Stimulated activated CD8-positive, alpha-beta memory T cell treated with anti-CD3 and anti-CD28 coated beads, Interleukin-15, amount 100 ng/mL, for 1 hour (primary cell): ENCODE measurements around the gene NXN.
"Not testable (repeated sequence)": the region's sequence is repeated elsewhere in the genome, so short reads cannot be mapped to it uniquely, and the experiment has no call there.

ENCODE experiments used
- DNase-seq: peaks from one replicate; pipeline ENCODE4 v3.0.0-alpha.2; 2020; ENCODE audit warnings: low read depth

The NXN gene

DNA sequence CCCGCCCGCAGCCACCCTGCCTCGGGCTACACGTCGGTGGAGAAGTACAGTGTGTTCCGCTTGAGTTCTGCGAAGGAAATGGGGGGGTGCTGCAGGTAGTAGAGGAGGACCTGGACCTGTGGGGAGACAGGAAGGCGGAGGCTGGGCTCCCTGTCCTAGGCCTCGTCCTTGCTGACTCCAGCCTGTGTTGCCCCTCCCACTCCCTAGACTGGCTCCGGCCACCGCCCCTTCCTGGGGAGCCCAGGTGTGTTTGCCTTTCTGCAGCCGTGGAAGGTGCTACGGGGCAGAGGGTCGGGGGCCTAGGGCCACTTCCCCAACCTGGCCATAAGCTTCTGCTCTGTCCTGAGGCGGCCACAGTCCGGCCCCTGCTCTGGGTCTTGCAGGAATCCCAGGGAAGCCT, 26.5 kb upstream of the NXN start:
- DNase-seq: no peak

DNA sequence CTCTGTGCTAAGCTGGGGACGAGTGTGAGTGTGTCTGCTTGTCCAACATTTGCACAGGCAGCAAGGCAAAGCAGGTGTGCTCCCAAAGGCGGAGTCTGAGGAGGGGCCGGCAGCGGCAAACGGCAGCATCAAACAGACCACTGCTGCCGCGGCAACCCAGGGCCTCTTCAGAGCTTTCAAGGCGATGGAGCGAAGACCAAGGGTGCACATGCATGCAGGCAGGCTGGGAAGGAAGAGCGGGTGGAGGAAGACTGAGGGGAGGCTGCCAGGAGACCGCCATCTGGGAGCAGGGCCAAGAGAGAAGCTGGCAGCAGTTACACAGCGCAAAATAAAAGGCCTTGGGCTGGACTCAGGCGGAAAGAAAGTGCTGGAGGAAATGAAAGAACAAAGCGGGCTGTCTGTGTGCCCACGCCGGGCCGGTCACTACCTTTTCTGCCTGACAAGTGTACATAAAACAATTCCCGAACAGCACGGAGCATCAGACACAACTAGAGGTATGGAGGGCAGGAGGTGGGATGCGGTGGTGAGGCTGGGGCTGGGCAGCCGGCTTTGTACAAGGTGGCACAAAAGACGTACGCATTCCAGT, 25.9 kb upstream of the NXN start:
- DNase-seq: no peak

DNA sequence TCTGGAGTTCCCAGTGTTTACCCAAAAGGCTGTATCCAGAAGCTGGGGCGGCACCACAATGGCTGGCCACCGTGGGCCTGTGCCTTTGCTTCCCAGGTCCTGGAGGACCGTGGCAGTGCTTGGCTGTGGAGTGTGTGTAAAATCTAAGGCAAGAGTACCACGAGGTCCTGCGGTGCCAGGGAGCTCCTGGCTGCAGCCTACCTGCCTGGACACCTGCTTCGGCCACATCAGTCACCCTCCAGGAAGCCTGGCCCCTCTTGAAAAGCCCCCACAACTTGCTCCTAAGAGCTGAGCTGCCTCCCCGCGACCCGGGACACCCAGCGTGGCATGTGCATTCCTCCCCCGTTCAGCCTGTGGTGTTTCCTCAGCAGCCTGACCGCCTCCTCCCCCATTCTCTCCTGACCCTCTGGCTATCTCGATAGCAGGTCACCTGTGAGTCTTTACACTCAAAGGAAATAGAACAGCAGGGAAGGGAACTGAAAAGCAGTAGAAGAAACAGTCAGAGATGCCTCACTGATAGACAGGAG, 25.3 kb upstream of the NXN start:
- no peak for DNase-seq

DNA sequence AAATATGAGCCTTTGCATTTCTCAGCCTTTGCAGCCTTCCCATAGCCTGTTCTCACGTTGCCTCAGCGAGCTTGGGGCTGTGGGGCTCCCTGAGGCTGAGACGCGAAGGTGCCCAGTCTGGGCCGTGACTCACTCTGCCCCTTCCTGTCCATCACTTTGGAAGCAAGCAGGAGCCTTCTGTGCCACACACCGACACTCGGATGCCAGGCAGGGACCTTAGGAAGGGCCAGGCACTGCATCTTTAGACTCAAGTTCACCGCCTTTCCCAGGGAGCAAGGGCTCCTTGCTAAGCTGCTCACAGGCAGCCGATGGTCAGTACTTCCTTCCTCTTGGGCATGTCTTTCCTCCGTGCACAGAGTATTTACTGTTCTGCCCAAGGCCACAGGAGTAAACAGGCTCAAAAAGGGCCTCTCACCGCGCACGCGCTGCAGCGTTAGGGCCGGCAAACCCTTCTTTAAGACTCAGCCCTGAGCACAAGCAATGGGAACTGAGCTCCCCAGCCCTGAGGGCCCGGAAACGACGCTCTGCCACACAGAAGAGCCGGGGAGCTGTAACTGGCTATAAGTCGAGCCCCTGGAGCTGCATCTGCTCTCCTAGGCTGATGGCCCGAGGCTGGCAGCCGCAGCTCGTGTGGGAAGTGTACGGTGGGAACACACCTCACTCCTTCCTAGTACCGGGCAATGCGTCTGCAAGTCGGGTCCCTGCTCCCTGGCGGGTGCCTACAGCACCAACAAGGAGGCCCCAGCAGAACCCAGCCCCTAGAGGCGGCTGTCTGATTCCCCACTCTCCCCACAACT, 24.6 kb upstream of the NXN start:
- DNase-seq: no peak

DNA sequence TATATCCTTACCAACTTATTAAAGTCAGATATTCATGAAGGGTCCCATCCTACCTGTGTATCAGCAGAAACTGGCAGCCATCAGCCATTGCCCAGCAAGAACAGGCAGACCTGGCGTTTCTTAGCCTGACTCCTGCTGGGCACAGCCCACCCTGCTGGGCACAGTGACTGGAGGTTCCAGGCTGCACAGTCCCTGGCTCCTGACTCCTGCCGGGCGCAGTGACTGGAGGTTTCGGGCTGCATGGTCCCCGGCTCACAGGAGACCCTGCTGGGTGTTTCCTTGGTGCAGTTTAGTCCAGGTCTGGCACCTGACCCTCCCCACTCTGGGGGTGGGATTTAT, 24.0 kb upstream of the NXN start:
- DNase-seq: no peak

DNA sequence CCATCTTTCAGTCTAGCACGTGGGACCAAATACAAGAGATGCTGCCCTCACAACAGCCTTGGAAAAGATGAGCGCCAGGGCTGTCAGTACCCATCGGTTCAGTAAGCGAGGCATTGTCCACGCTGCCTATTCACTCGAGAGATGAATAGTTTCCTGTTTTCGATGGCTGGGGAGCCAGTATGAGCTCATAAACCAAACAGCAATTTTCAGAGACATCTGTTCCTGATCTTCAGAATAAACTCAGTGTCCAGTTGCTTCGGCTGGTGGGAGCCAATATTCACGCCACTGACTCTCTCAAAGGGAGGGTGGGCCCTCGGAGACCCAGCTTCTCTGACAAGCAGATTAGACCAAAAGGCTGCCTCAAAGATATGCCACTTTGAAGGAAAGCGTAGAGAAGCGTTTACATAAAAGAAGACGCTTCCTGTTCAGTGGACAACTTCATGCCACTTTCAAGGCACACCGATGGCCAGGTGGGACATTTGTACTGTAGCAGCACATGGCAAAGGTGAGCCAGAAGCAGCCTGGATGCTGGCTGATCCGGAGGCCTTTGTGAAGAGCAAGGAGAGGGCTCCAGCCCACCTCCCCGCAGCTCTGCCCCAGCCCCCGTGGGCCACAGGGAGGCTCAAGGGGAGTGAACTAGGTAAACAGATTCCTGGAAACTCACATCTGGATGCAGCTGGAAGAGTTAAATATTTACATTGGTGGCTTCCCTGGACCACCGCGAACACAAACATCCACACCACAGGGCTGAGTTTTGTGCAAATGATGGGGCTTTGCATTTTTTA, 23.4 kb upstream of the NXN start:
- DNase-seq: no peak

DNA sequence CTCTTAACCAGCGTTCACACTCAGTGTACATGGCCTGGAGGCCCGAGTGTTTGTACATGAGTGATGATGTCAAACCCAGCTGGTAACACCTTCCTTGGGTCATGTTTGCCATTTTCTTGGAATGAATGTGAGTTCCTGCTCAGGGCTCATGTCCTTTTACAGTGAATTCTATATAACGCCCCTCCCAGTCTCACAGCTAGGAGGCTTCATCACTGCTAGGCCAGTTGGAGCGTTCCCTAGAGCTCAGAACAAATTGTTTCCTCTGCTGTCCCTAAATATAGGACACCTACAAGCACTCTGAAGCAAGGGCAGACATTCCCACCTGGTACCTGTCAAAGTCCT, 22.8 kb upstream of the NXN start:
- DNase-seq: no peak

DNA sequence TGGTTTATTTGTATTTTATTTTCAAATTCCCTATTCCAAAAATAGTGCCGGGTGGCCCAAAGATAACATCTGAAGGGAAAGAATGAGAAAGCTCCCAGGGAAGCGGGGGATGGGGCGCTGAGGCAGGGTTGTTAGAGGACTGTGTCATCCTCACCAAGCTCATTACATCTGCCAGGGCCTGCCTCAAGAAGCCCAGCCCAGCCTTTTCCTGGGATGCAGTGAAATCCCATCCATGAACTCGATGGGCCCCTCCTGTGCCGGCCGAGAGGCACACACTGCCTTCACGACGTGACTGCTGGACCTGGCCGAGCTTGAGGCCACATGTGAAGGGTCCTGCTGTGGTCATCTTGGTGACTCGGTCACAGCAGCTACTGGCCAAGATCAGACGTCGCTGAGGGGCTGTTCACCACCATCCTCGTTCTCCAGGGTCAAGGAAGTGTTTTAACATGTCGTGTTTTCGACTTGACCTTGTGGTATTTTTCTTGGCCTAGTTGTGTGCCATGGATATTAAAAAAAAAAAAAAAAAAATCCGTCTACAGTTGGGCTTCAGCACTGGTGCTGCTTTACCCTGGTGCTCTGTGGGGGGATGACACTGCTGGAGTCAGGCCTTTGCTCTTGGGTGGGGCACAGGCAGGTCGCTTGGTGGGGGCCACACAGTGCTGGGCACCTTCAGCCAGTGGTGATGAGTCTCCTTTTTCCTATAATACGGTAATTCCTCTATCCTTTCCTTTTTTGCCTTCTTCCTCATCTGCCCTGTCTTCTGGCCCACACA, 22.2 kb upstream of the NXN start:
- DNase-seq: no peak

DNA sequence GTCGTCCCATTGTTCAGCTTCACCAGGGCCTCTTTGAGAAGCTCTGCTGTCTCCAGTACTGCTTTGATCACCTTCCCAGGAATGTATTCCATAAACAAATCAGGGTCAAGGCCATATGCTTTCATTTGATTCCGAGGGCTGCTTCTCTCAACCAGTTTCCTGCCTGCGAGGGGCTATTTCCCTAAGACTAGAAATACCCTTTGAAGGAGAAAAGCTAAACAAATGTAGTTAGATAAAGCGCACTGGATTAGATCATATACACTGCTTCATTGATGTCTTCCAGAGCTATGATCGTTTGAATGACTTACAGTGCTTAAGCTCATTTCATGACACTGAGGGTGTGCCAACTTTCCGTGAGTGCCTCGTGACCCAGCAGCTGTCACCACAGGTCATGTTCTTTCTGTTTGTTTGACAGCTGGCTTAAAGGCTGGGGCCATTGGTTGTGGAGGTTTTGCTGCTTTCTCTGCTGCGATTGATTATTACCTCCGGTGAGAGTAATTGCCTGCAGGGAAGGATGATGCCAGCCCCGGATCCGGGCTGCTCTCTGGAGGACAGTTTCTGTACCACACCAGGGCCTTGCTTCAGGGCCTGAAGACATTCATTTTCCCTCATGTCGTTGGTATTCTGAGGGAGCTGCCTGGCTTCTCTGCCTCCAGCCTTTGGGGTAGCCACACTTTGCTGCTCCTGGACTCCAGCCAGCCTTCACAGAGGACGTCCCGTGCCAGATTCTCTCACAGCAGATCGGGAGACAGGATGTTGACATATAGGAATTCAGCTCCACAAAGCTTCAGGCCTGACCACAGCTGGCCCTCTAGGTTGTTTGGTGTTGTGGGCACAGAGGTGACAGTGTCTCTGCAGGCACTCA, 21.3 kb upstream of the NXN start:
- no peak for DNase-seq

DNA sequence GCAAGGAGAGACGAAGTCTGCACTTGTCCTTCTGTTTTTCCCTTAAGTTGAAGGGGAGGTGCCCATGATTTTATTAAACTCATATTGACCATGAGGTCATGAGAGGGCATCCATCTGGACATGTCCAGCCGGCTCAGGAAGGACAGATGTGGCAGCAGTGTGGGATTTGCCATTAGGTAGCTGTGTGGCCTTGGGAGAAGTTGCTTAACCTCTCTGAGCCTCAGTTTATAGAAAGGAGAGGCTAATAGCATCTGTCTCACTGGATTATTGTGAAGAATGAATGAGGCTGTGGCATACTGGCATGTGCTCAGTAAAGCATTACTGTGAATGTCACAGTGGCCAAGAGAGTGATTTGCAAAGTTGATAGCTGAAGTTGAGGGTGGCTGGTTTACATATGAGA, 18.5 kb upstream of the NXN start:
- DNase-seq: no peak

DNA sequence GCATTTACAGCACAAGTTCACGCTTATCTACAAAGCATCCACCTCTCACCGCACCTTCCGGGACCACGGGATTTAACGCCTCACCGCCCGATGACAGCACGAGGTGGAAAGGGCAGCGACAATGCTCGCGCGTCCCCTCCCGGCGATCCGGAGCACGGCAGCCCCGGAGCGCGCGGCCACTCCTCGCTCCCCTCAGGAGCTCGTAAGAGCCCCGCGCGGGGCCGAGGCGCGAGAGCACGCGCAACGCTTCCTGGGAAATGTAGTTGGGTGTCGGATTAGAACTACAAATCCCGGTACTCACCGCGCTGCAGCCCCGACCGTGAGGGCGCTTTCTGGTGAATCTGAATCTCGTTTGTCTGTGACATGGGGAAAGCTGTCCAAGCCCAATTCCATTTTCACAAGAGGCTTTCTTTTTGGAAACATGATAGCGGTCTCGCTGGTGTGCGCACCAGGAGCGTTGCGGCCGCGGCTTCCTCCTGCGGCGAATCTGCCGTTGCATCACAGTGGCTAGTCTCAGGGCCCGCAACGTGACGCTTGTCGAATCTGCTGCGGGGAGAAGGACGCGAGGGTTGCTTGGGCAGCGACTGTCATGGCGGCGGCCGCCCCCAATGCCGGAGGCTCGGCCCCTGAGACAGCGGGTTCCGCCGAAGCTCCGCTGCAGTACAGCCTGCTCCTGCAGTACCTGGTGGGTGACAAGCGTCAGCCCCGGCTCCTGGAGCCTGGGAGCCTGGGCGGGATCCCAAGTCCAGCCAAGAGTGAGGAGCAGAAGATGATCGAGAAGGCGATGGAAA, 17.2 kb upstream of the NXN start, which contains the start of gene TIMM22:
Gene TIMM22 (plus strand): TSS at position 576 of the 791 bp plus-strand sequence. CDS start 14 bp downstream, at position 590.
- DNase-seq: peak; percentile 83

DNA sequence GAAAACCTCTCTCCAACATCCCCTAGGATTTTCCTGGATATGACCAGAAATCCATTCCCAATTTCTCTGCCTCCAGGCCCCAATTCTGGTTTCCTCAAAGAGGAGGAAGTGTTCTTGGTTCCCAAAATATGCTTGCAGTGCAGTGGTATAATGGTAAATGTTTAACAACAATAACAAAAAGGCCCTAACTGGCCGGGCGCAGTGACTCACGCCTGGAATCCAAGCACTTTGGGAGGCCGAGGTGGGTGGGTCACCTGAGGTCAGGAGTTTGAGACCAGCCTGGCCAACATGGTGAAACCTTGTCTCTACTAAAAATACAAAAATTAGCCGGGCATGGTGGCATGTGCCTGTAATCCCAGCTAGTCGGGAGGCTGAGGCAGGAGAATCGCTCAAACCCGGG, 15.7 kb upstream of the NXN start:
- DNase-seq: not testable (repeated sequence)

DNA sequence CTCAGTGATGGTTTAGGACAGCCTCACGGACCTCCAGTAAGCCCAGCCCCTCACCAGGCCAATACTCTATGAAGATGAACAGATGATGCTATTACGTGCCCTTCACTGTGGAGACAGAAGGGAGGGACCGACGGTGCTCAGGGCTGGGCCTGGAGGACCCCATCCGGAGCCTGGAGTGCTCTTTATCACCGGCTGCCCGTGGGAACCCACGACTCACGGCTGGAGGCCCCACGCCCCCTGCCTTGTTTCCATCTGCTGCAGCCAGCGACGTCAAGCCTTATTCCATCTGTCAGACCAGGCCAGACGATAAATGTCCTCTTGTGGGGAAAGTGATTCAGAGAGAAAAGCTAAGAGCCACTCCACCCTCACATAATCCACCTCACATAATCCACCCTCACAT, 13.4 kb upstream of the NXN start:
- DNase-seq: no peak

DNA sequence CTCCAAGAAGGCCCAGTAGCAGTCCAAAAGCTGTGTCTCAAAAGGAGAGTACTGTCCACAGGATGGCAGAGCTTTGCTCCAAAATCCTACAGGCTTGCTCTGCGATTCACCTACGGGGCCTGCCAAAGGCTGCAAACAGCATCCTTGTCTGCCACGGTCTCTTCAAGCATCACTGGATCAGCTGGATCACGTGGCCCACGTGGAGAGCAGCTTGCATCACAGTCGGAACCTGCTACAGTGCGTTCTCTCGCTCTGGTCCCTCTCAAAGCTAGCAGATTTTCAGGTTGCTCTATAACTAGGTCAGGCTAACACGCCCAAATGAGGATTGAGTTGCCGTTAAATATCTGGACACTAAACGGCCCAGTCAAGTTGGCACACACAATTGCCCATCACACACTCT, 9.0 kb upstream of the NXN start:
- no peak for DNase-seq

DNA sequence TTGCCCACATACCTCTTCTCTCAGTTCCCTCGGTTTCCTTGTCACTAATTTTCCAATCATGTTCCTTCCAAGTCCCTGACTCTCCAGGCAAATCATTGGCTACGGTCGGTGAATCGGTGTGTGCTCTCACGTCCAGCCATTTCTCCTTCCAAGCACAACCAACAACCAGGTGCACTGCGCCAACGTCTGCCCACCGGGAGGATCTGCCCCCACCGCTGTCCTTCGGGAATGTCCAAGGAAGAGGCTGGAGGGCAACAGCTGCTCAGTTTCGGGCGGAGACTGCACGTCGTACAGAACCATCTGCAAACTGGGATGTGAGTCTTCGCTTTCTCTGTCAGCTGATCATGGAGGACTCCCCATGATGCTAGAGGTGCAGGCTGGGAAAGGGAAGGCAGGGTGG, 8.4 kb upstream of the NXN start:
- DNase-seq: no peak

DNA sequence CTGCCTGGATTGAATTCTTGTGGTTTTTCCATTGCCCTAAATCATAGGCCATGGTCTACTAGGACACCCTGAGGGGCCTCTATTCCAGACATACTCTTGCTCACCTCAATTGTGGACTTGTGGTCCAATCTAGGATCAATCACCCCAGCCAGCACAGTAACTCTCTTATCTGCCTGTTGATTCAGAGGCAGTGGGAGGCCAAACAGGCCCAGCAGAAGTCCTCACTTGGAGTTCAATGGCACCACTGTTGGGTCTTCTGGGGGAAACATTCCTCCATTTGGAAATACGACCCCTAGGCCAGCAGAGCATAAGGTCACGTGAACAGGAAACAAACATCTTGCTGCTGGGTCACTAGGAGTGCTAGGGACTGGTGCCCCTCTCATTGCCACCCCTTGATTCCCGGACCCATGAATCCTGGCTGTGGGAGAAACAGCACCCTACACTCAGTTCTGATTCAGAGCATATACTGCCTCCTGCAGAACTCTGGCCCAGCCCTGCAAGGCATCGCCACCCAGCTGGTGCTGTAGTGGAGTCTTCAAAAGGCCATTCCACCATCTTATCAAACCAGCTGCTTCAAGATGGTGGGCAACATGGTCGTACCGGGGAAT, 6.8 kb upstream of the NXN start:
- no peak for DNase-seq

DNA sequence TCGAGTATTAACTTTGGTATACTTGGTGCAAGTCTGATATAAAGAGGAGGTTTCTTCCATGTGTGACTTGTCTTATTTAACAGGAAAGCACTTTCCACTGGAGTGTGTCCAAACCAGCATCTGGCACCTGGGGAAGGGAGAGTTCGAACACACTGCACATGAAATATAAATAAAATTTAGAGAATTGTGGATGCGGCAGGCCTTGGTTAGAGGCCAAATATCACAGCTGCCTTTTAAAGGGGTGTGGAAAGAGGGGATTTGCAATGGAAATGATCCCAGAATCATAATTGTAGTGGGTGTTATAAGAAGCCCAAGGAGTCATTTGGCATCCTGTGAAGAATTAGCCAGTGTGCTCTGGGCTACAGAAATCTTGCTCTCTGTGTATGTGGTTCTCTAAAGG, 4.3 kb upstream of the NXN start:
- DNase-seq: no peak

DNA sequence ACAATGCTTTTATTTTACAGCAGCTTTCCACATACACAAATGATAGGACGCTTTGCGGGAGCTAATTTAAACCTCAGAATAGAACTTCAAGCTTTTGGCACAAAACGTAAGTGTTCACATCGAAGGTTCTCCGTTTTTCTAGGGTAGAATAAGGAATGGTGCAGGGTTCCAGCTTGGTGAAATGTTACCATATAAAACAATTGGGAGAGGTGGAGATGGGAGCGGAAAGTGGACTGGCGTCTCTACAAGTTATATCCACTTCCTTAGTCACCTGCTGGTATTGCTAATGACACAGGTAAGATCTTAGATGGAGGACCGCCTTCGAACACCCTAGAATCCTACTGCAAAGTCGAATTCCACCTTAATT, 1.7 kb upstream of the NXN start:
- no peak for DNase-seq

DNA sequence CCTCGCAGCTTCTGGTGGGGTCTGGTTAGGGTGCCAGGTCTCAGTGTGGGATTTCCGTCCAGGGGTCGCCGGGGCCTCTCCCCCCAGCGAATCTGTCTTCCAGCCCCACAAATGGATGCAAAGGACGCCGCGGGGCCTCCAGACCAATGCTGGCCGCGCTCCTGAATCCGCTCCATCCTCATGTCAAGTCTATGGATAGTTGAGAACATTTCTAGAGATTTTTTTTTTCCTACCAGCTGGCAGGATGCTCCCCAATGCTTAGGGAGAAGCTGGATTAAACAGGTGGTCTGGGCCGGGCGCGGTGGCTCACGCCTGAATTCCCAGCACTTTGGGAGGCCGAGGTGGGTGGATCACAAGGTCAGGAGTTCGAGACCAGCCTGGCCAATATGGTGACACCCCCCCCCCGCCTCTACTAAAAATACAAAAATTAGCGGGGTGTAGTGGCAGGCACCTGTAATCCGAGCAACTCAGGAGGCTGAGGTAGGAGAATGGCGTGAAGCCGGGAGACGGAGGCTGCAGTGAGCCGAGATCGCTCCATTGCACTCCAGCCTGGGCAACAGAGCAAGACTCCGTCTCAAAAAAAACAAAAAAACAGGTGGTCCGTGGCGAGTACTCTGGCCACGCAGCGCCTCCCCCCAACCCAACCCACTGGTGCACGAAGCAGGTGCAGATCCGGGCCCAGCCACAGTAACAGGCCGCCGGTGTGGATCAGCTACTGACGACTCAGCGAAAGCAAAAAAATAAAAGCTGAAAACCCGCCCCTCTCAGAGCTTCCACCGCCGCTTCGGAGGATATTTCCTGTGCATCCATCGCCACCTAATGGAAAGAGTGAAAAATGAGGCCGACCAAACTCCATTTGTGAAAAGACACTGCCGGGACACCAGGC, 1.1 kb upstream of the NXN start:
- peak; percentile 54 for DNase-seq
